ENCODE results near the gene RAVER1.

DNA sequence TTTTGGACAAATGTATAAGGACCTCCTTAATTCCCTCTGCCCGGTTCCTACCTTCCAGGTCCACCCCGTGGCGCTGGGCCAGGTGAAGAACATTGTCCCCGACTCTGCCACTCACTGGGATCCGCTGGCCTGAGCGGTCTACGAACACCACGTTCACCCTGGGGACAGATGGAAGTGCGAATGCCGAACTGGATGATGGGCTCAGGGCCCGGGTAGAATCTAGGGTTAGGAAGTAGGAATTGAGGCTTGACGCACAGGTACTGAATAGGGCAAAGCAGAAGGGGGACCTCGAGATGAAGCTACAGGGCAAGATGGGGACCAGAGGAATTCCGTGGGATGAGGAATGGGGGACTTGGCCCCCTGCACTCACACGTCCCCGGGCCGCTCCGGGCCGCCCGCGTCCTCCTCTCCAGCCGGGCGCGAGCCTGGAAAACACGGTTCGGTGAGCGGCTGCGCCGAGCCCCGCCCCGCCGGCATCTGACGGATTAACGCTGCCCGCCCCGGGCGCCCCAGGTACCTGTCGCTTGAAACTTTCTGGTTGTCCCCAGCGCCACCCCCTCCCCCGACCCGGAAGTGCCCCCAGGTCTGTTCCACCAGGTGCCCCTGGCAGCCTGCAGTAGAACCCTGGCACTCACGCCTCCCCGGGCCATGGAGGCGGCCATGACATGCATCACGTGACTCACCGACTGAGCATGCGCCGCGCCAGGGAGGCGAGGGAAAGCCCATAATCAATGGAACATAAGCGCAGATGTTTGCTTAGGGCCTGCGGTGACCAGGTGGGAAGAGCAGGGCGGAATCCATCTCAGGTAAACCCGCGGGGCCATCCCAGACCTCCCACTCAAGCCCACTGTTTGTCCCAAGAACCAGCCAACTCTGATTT is 17.8 kb downstream of the RAVER1 start, which contains the start of gene FDX2:
- no peak for TF ChIP-seq GATA2 (IDR thresholded peaks at IDR 0.05; ENCODE audit: low read depth, low read length)
- no peak for TF ChIP-seq GATA3 (IDR thresholded peaks at IDR 0.05; ENCODE audit: low read depth, low read length)
